ENCODE measurements around the gene GUCY1A2. TPM values are rescaled to one million over a fixed set of nuclear protein-coding genes. Genes with fewer than 3 reads are reported as not detected.

GUCY1A2 gene
- total RNA-seq, 2 experiments from 2014 or later, result not detected

GRCh38 chr11:107042748-107043147 lies 24.5 kb upstream of the GUCY1A2 start:
- Mint-ChIP-seq H3K27ac (no peak overlapping the region), H3K9me3 (peaks cover 2% of the 10 kb centered on the region), H3K27me3 (no peaks in the 10 kb centered on the region), H3K4me1 (ENCODE audit: low read depth) (no peaks in the 10 kb centered on the region), H3K4me3 (no peak overlapping the region), H3K36me3 (ENCODE audit: low read depth) (no peaks in the 10 kb centered on the region)
- ATAC-seq (ENCODE audit: poor library complexity) (no peak), DNase-seq (no peak)
- peaks cover 0 to 4% of the 10 kb centered on the region in 2 experiments for H3K9me3 ChIP-seq (ENCODE audit: control insufficient read depth in 1 of 2, insufficient read depth in 1 of 2, low read length in 2 of 2)
- no peaks in the 10 kb centered on the region for H3K27me3 ChIP-seq (ENCODE audit: control insufficient read depth in 1 of 2, insufficient read depth in 2 of 2, low read length in 2 of 2)
- intact Hi-C loops (cut with DNase I, micrococcal nuclease), result no loop called here
- no peak for TF ChIP-seq CTCF (IDR thresholded peaks at IDR 0.05)
- ChIA-PET CTCF (no interaction called here), POLR2A (no interaction called here)
- no peaks in the 10 kb centered on the region for H3K4me1 ChIP-seq (ENCODE audit: insufficient read depth, low read length)
- H3K27ac ChIP-seq (ENCODE audit: low read depth in 1 of 2, low read length in 2 of 2), result no peak overlapping the region
- no peak overlapping the region for H3K4me3 ChIP-seq (ENCODE audit: low read length)
- no peaks in the 10 kb centered on the region for H3K36me3 ChIP-seq (ENCODE audit: insufficient read depth, low read length)

- no peak overlapping the region for H3K4me3 ChIP-seq (ENCODE audit: low read length)
- ChIA-PET POLR2A (no interaction called here), CTCF (no interaction called here)
- no peak for TF ChIP-seq CTCF (IDR thresholded peaks at IDR 0.05)
- peaks cover 2% of the 10 kb centered on the region for H3K9me3 Mint-ChIP-seq
- no peaks in the 10 kb centered on the region for H3K36me3 Mint-ChIP-seq (ENCODE audit: low read depth)
- peaks cover 0 to 3% of the 10 kb centered on the region in 2 experiments for H3K9me3 ChIP-seq (ENCODE audit: control insufficient read depth in 1 of 2, insufficient read depth in 1 of 2, low read length in 2 of 2)
- H3K27ac ChIP-seq (ENCODE audit: low read depth in 1 of 2, low read length in 2 of 2), result no peak overlapping the region
- H3K4me1 ChIP-seq (ENCODE audit: insufficient read depth, low read length), result no peaks in the 10 kb centered on the region
- no peak for ATAC-seq (ENCODE audit: poor library complexity)
- H3K27me3 ChIP-seq (ENCODE audit: control insufficient read depth in 1 of 2, insufficient read depth in 2 of 2, low read length in 2 of 2), result no peaks in the 10 kb centered on the region
- intact Hi-C loops (cut with DNase I, micrococcal nuclease), result no loop called here
- H3K36me3 ChIP-seq (ENCODE audit: insufficient read depth, low read length), result no peaks in the 10 kb centered on the region
- no peak overlapping the region for H3K27ac Mint-ChIP-seq
- H3K4me3 Mint-ChIP-seq, result no peak overlapping the region
- no peak for DNase-seq
- no peaks in the 10 kb centered on the region for H3K4me1 Mint-ChIP-seq (ENCODE audit: low read depth)
- no peaks in the 10 kb centered on the region for H3K27me3 Mint-ChIP-seq
Observed at GRCh38 chr11:107041088-107041444, 22.8 kb upstream of the GUCY1A2 start.

DNA sequence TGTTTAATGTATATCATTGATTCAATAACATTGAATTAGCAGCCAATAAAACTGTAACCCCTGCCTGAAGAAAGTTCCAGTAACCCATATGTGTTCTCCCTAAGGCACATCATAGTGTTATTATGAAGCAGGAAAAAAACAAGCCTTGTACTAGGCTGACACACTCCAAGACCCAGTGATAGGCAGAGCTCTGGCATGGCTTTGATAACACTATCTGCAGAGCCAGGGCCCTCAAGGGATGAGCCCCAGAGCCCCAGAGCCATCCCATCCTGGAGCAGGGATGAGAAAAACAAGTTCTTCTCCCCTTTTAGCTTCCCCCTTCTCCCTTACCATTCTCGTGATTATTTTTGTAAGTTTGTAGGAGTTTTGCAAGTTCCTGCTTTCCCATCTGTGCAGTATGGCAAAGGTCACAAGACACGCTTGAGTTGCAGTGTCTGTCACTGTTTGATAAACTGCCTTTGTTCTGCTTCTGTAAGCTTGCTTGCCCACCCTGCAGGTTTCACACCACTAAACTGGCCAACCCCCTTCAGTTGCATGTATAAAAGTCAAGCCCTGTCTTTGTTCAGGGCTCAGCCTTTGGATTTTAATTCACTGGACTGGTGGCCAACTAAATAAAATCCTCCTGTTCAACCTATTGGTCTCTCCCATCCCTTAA lies 22.3 kb upstream of the GUCY1A2 start:
- Mint-ChIP-seq H3K4me3 (no peak overlapping the region), H3K9me3 (peaks cover 2% of the 10 kb centered on the region), H3K27me3 (no peaks in the 10 kb centered on the region), H3K36me3 (ENCODE audit: low read depth) (no peaks in the 10 kb centered on the region), H3K27ac (no peak overlapping the region), H3K4me1 (ENCODE audit: low read depth) (no peaks in the 10 kb centered on the region)
- intact Hi-C loops (cut with DNase I, micrococcal nuclease), result no loop called here
- DNase-seq, result no peak
- no peaks in the 10 kb centered on the region for H3K36me3 ChIP-seq (ENCODE audit: insufficient read depth, low read length)
- ATAC-seq (ENCODE audit: poor library complexity), result no peak
- H3K9me3 ChIP-seq (ENCODE audit: control insufficient read depth in 1 of 2, insufficient read depth in 1 of 2, low read length in 2 of 2), result peaks cover 0 to 5% of the 10 kb centered on the region in 2 experiments
- POLR2A ChIA-PET, result no interaction called here
- no peak for TF ChIP-seq CTCF (IDR thresholded peaks at IDR 0.05)
- H3K4me3 ChIP-seq (ENCODE audit: low read length), result no peak overlapping the region
- no peaks in the 10 kb centered on the region for H3K27me3 ChIP-seq (ENCODE audit: control insufficient read depth in 1 of 2, insufficient read depth in 2 of 2, low read length in 2 of 2)
- no peaks in the 10 kb centered on the region for H3K4me1 ChIP-seq (ENCODE audit: insufficient read depth, low read length)
- H3K27ac ChIP-seq (ENCODE audit: low read depth in 1 of 2, low read length in 2 of 2), result no peak overlapping the region
- CTCF ChIA-PET, result no interaction called here
